GM21447 (cell line): ENCODE measurements around the gene ATP13A1.
A peak's percentile ranks its signal among the peaks of the same experiment; 100 is the strongest.
"Not testable (repeated sequence)": the region's sequence is repeated elsewhere in the genome, so short reads cannot be mapped to it uniquely, and the experiment has no call there.

Experiments used
- ATAC-seq: cut with Tn5 transposase; IDR thresholded peaks from one replicate; pipeline ENCODE4 v1.9.1; 2021; ENCODE audit not compliant: unreplicated experiment

The ATP13A1 gene

GRCh38 chr19:19624032-19624570 is 39.4 kb downstream of the ATP13A1 start:
- ATAC-seq: no peak

- ATAC-seq: no peak
Measured at GRCh38 chr19:19623383-19623782, 40.1 kb downstream of the ATP13A1 start.

GRCh38 chr19:19619849-19620210 is 43.6 kb downstream of the ATP13A1 start:
- ATAC-seq: no peak

GRCh38 chr19:19619181-19619848 is 44.2 kb downstream of the ATP13A1 start:
- no peak for ATAC-seq

- peak; percentile 94 for ATAC-seq
Measured at GRCh38 chr19:19618219-19619051, 45.0 kb downstream of the ATP13A1 start, which contains the start of gene PBX4. TSS of gene PBX4 (minus strand) at chr19:19618687. CDS start at chr19:19618629, 58 bp downstream.

- no peak for ATAC-seq
Measured at GRCh38 chr19:19615086-19615485, 48.4 kb downstream of the ATP13A1 start.

GRCh38 chr19:19613506-19613905 is 50.0 kb downstream of the ATP13A1 start:
- no peak for ATAC-seq

- ATAC-seq: no peak
Measured at GRCh38 chr19:19610376-19611202, 52.9 kb downstream of the ATP13A1 start.

- ATAC-seq: not testable (repeated sequence)
Measured at GRCh38 chr19:19606686-19607085, 56.8 kb downstream of the ATP13A1 start.

GRCh38 chr19:19606021-19606420 is 57.5 kb downstream of the ATP13A1 start:
- no peak for ATAC-seq

GRCh38 chr19:19602713-19603324 is 60.7 kb downstream of the ATP13A1 start:
- ATAC-seq: no peak

- no peak for ATAC-seq
Measured at GRCh38 chr19:19602136-19602712, 61.3 kb downstream of the ATP13A1 start.

GRCh38 chr19:19600793-19601330 is 62.6 kb downstream of the ATP13A1 start:
- ATAC-seq: no peak

GRCh38 chr19:19598728-19599451 is 64.6 kb downstream of the ATP13A1 start:
- peak; percentile 15 for ATAC-seq

GRCh38 chr19:19597809-19598306 is 65.6 kb downstream of the ATP13A1 start:
- ATAC-seq: peak; percentile 63
